Activated CD4-positive, alpha-beta T cell treated with anti-CD3 and anti-CD28 coated beads for 48 hours (primary cell): ENCODE data around the gene POU6F2.

Experiments used
- DNase-seq: peaks from one replicate; pipeline ENCODE4 v3.0.0-alpha.2; 2020

POU6F2 gene

GRCh38 chr7:39460486-39460885 is 482.8 kb downstream of the POU6F2 start:
- DNase-seq = no peak

DNA sequence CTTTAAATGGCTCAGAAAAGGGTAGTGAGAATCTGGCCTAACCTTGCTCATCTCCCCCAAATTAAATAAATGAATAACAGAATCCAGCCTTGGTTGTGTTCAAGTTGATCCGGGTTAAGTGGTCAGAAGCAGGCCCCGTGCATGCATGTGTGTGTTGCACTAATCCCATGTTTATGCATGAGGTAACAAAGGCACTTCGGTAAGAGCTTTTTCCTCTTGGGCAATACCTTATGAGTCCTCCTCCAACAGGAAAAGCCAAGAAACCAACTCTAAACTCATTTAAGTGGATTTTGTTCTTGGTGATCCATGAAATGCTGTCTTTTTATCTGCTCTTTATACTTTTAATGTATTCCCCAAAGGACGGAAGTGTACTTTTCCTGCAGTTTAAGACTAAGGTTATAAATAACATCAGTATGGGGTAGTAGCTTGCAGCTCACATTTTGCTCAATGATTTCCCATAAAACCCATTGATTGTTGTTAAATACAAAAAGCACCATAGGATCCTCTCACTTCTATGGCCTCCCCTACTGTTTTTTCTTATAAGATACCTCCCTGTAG is 483.6 kb downstream of the POU6F2 start:
- DNase-seq = no peak

DNA sequence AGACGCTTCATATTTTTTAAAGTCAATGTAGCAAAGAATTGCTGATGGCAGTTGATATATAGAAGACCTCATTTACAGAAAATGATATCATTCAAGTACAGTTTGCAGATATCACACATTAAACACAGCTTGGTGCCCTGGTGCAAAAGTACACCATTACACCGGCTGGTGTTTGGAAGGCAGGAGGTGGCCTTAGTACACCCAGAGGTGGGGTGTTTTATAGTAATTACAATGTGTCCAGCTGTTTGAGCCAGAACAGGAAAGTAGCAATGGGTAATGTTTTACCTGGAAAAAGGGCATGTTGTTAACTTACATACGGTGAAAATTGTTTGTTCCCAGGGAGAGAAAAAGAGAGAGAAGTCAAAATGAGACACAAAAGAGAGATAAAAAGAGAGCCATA is 485.5 kb downstream of the POU6F2 start:
- DNase-seq = no peak

DNA sequence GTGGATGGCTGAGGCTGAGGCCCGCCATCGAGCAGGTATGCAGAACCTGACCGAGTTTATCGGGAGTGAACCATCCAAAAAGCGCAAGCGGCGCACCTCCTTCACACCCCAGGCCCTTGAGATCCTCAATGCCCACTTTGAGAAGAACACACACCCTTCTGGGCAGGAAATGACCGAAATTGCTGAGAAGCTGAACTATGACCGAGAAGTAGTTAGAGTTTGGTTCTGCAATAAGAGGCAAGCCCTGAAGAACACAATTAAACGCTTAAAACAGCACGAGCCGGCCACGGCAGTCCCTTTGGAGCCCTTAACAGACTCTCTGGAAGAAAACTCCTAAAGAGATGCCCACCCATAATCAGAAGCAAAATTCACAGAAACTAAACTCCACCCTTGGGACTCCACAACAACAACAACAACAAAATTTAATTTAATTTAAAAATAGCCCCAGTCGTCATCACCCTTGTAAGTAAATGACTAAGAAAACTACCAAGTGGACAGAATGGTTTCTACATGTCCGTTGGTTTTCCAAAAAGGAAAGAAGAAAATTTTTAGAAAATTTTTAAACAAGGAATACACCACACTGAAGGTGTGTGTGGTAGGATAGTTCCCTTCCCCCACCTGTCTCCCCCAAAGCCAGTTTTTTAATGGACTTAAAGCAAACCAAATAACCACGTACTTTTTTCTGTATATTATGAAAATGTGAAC is 486.8 kb downstream of the POU6F2 start:
- no peak for DNase-seq

DNA sequence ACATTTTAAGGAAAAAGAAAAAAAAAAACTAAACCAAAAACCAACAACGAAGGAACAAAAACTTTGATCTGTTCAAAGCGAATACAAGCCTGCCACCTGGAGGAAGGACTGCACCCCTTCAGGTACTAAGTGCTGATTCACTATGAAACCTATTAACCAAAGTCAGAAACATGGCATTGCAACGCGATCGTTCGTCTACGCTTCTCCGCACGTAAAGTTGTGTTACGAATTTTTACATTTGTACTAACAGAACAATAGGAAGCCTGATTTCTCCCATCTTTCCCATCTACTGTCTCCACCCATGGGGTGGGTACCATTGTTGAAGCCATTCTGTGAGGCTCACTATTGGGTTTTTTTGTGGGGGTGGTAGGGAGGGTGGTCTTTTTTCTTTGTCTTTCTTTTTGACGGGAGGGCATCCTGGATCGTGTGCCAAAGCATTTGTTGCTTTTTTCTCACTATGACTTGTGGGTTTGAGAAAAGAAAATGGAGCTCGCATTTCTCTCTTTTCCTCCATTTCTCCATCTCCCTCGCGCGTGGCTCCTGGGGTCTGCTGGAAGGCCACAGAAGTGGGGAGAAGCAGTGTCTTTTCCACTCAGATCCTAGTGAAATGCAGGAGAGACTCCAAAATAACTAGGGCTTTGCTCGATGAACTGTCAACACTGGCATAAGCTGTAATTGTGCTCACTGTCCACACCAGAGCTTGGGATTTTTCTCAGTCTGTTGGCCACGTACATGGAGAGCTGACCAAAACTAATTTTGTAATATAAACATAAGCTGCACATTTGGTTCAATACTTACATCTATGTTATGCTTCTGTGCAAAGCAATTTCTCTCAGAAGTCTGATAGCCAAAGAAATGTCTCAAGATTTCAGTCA is 487.6 kb downstream of the POU6F2 start:
- DNase-seq = peak; percentile 62

DNA sequence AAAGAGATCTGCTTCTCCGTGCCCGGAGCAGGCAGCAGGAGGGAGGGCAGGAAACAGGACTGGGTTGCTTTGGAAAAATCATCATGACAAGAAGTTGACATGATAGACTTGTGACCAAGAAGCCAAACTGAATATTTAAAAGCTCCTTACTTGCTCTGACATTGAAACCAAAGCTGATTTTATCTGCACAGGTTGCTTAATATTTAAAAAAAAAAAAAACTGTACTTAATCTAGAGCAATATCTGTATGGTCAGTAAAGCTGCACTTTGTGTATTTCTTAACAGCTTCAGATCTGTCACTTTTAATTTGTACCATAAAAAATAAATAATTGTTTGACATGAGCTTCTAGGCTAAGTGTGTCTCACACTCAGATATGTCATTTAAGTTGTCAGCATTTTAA is 490.6 kb downstream of the POU6F2 start:
- DNase-seq = no peak

- no peak for DNase-seq
Observed at GRCh38 chr7:39468808-39469374, 491.2 kb downstream of the POU6F2 start.

GRCh38 chr7:39480901-39481300 is 503.2 kb downstream of the POU6F2 start:
- no peak for DNase-seq

GRCh38 chr7:39488467-39489393 is 511.0 kb downstream of the POU6F2 start:
- no peak for DNase-seq

- no peak for DNase-seq
Observed at GRCh38 chr7:39490296-39490695, 512.6 kb downstream of the POU6F2 start.

GRCh38 chr7:39493934-39494333 is 516.2 kb downstream of the POU6F2 start:
- no peak for DNase-seq

GRCh38 chr7:39501358-39501757 is 523.6 kb downstream of the POU6F2 start:
- no peak for DNase-seq

GRCh38 chr7:39504963-39505362 is 527.3 kb downstream of the POU6F2 start:
- peak; percentile 47 for DNase-seq

DNA sequence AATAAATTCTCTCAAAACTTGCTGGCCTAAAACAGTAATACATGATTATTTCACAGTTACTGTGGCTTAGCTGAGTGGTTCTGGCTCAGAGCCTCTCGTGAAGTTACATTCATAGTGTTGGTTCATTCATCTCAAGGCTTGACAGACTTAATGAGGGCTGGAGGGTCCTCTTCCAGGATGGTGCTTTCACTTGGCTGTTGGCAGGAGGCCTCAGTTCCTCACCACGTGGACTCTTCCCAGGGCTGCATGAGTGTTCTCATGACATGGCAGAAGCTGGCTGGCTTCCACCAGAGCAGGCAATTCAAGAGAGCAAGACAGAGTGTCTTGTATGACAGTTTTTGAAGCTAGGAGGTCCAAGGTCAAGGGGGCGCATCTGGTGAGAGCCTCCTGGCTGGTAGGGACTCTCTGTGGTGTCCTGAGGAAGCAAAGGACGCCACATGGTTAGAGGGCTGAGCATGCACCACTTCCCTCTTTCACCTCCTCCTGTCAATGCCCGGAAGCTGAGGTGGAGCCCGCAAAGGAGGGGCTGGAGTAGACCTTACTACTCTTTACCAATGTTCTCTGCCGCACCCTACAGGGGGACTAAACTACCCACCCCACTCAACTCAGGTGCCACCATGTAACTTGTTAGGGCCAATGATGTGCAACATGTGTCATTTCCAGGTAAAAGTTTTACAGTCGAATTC is 530.3 kb downstream of the POU6F2 start:
- DNase-seq = no peak

GRCh38 chr7:39509436-39509835 is 531.7 kb downstream of the POU6F2 start:
- no peak for DNase-seq

DNA sequence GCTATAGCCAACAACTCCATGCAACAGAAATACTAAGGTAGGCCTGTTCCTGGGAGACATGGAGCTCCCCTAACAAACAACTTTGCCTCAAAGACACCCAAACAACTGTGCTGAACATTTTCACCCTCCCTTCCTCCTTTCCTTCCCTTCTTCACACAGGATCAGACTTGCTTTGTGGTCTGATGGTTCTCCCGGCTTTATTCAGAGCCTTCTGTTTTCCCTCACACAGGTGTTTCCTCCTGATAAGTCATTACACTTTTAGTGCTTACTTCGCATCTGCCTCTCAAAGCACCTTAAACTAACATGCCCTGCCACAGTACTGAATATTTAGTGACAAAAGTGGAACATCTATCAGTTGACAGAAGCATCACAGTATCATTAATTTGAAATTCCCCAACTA is 532.2 kb downstream of the POU6F2 start:
- DNase-seq = no peak

- peak; percentile 9 for DNase-seq
Observed at GRCh38 chr7:39510864-39511354, 533.2 kb downstream of the POU6F2 start.

DNA sequence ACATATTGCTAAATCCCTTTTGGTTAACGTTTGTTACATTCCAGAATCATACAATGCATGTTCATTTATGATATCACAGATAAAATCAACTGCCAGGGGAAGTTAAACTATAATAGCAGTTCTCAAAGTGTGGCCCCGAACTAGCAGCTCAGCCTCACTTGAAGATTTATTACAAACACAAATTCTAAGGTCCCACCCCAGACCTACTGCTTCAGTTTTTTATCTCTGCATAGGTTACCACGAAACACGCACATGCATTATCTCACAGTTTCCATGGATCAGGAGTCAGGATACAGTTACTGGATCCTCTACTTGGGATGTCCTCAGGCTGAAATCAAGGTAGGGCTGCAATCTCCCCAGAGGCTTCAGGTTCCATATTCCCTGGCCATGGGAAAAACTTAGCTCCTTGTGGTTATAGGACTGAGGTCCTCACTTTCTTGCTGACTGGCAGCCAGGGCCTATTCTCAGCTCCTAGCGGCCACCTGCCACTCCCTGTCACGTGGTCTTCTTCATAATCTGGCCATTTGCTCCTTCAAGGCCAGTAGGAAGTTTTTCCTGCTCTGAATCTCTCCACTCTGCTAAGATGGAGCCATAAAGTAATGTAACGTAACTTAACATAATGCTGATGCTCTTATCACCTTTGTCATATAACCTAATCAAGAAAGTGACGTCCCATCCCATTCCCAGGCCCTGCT is 538.0 kb downstream of the POU6F2 start:
- no peak for DNase-seq

GRCh38 chr7:39516498-39516897 is 538.8 kb downstream of the POU6F2 start:
- no peak for DNase-seq

DNA sequence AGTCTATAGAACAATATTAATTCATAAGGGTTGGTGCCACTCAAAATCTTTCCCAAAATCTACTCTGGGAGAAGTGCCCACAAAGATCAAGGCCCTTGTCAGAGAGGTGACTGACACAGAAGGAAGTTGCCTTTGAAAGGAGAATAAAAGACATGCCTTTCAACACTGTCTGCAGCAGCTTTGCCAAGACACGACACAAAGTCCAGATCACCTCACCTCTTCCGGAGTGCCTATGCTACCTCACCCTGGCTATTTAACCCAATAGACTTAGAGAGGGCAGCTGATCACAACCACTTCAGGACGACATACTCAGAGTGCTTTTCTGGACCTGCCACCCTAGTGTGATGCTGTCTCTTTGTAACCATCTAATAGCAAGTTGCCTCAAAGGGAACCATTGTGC is 539.5 kb downstream of the POU6F2 start:
- DNase-seq = no peak
